Daoy (cell line): ENCODE results near the gene MFNG. TPM values are rescaled to one million over a fixed set of nuclear protein-coding genes. Genes with fewer than 3 reads are reported as not detected.

Source experiments
- DNase-seq: peaks from one replicate; pipeline ENCODE4 v3.0.0-alpha.2; 2015; ENCODE audit warnings: low read depth
- total RNA-seq: library from RNA; depleted of rRNA; stranded (reverse); fragments of >200 nt; shearing (Covaris generic); gene quantifications from 2 replicates; pipeline ENCODE4 v1.2.3, GENCODE V29; 2014; rRNA removed

MFNG gene
- total RNA-seq, 1 experiment from 2014 or later = 3.0 TPM

DNA sequence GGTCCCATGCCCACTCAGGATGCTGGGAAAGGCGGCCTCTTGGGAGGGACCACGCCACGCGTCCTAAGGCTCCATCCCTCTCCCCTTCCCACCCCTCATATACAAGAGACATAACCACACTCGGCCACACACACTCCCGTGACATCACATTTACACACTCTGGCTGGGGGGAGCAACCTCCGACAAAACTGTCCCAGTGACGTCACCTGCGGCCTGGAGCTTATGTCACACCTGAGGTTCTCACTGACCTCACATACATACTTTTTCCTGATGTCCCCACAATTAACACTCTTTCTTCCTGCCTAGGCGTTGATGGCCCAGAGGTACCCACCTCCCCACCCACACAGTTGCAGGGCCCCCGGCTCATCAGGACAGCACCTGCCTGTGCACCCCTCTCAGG lies 60.8 kb downstream of the MFNG start:
- no peak for DNase-seq

DNA sequence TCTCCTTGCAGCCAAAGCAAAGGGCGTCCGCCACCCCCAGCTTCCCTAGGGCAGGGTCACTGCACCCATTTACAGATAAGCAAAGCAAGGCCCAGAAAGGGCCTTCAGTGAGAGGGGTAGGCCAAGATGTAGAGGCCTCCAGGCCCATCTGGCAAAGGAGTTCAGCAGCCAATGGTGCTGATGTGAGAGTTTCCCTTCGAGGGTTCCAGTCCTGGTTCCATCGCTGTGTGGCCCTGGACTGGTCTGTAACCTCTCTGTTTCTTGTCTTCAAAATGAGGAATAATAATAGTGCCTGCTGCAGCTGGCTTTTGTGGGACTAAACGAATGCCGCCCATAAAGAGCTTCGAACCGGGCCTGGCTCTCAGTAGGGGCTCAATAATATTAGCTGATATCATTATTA lies 62.9 kb downstream of the MFNG start:
- no peak for DNase-seq

DNA sequence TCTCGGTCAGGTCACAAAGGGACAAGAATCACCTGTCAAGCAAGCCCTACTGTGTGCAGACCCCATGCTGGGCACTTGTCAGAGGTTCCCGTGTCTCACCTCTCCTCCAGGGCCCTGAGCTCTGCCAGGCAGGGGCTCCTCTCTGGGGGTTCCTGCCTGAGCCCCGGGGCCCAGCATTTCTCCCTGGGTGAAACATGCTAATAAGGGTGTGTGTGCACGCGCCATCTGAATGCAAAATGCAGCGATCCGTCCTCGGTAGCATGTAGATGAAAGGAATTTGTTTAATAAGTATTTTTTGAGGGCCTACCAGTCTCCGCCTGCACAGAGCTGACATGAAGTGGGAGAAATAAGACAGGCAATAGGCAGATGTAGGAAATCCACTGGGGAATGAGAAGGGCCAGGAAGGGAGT lies 64.7 kb downstream of the MFNG start:
- no peak for DNase-seq

DNA sequence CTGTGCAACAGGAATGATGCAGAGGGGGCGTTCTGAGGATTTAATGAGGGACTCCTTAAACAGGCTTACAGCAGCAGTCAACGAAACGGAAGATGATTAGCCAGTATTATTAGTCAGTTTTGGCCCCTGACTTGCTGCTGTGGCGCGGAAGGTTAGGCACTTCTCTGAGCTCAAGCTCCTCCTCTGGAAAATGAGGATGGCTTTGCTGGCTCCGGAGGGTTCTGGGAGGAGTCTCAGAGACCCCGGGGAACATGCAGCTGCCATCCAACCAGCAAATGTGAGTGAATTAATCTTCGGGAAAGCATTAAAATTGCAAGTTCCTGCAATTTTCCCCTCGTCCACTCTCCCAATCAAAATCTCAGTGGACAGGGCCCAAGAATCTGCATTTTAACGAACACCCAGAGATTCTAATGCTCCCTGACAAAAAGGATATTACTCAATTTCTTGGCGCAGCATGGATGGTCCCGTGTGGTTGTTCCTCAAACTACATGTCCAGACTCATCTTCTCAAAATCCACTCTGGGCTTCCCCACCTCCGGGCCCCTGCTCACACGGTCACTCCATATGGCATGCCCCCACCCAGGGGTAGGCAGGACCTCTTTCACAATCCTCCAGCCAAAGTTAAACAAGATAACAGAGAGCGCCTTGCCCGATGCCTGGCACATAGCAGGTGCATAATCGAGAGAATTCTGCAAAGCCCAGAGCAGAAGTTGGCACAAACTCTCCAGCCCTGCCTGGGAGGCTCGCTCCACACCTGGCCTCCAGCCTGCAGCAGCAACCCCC lies 65.3 kb downstream of the MFNG start:
- DNase-seq = no peak

DNA sequence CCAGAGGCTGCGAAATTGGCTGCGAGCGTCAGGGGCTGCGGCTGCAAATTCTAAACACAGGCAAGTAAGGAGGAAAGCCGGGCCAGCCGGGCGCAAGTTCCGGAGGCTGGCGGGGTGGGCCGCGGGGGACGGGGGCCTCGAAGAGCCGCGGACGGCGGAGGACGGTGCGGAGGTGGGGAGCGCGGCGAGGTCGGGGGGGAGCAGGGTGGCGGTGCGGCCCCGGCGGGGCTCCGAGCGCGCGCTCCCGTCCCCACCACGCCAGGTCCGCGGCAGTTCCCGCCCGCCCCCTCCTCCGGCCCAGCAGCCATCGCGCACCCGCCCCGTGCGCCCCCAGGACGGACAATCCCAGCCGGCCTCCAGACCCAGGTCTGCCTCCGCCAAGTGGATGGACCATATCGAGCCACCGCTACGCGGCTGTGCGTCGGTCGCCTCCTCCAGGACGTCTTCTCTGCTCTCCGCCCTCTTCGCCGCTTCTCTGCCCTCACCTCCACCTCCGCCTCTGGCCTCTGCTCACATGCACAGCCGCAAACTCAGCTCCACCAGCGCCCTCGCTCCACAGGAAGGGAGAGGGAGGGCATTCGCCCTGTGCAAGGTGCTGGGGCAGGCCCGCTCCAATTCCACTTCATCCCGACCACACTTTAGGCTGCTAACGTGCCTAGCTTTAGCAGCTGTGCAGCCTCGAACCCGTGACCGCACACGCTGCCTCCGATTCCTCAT lies 66.1 kb downstream of the MFNG start:
- DNase-seq = peak; percentile 66

DNA sequence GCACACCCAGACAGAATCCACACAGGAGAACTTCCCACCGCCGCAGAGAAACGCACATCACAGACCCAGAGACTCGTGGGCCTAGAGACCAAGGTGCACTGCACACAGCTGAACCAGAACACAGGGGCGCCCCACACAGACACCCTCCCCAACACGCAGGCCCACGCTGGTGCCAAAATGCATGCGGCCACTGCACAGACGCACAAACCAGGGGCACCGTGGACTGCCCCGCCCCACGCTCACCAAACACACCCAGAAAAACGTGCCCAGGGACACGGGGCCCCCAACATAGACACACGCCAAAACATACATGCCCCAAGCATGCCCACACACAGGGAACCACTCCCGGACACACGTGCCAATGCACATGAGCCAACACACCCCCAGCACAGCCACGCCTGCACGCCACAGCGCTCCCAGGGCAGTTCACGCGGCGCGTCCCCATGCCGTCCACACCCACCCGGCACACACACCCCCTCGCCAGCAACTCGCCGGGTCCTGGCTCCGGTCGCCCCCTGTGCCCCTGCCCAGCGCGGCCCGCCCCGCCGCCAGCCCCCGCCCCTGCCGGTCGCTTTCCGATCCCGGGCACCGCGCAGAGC lies 66.7 kb downstream of the MFNG start:
- peak; percentile 47 for DNase-seq

Other genes starting within 250 kb of the MFNG start
- 40.5 and 59.0 TPM in 2 replicates for gene RAC2, start 242.1 kb downstream of the MFNG start, total RNA-seq
- 1.7 and 8.2 TPM in 2 replicates for gene CYTH4, start 203.9 kb downstream of the MFNG start, total RNA-seq
- 2.0 and 2.3 TPM in 2 replicates for gene ELFN2, start 58.9 kb downstream of the MFNG start, total RNA-seq
- gene CARD10, start 33.0 kb upstream of the MFNG start, total RNA-seq = 24.0 and 25.9 TPM in 2 replicates
- 11.8 and 13.1 TPM in 2 replicates for gene CDC42EP1, start 74.1 kb upstream of the MFNG start, total RNA-seq
- gene LGALS2, start 93.7 kb upstream of the MFNG start, total RNA-seq = not detected in 2 replicates
- gene GGA1, start 122.5 kb upstream of the MFNG start, total RNA-seq = 23.2 and 34.7 TPM in 2 replicates
- 3.4 and 5.7 TPM in 2 replicates for gene SH3BP1, start 153.3 kb upstream of the MFNG start, total RNA-seq
- 29.2 and 32.0 TPM in 2 replicates for gene PDXP, start 172.3 kb upstream of the MFNG start, total RNA-seq
- 3,366 and 4,590 TPM in 2 replicates for gene LGALS1, start 189.3 kb upstream of the MFNG start, total RNA-seq
- 71.4 and 92.3 TPM in 2 replicates for gene NOL12, start 200.0 kb upstream of the MFNG start, total RNA-seq
- 42.9 and 45.3 TPM in 2 replicates for gene TRIOBP, start 210.7 kb upstream of the MFNG start, total RNA-seq